PC-9 (cell line): Measurements from ENCODE around the gene CACNG7.

Source experiments
- EZH2 ChIP-seq: fragments of 200-600 bp; sonication (generic); IDR thresholded peaks from 2 replicates; pipeline ENCODE4 v1.8.0; 2017; ENCODE audit warnings: antibody characterized with exemption, low read depth
- TF ChIP-seq, protein P1 (sequence below): fragments of 200-600 bp; sonication (generic); conservative IDR thresholded peaks from 2 replicates; pipeline ENCODE4 v1.6.1; 2017; ENCODE audit warnings: mixed run types, antibody characterized with exemption, mild to moderate bottlenecking, moderate library complexity

DNA sequence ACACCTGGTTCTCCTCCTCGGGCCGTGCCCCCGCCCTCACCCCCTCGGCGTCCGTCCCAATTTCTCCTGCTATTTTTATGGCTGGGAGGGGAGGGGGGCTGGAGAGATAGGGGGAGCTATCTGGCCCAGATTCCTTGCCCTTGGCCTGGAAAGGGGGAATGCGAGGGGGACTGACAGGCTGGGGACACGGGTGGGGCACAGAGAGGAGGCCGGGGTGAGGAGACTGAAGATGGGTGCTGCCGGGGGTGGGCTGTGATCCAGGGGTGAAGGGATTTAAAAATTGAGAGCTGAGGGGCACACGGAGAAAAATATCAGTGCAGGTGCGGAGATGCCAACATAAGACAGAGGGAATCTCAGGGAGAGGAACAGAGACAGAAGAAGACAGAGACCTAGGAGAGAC is 24.8 kb upstream of the CACNG7 start:
- TF ChIP-seq, protein P1, sequence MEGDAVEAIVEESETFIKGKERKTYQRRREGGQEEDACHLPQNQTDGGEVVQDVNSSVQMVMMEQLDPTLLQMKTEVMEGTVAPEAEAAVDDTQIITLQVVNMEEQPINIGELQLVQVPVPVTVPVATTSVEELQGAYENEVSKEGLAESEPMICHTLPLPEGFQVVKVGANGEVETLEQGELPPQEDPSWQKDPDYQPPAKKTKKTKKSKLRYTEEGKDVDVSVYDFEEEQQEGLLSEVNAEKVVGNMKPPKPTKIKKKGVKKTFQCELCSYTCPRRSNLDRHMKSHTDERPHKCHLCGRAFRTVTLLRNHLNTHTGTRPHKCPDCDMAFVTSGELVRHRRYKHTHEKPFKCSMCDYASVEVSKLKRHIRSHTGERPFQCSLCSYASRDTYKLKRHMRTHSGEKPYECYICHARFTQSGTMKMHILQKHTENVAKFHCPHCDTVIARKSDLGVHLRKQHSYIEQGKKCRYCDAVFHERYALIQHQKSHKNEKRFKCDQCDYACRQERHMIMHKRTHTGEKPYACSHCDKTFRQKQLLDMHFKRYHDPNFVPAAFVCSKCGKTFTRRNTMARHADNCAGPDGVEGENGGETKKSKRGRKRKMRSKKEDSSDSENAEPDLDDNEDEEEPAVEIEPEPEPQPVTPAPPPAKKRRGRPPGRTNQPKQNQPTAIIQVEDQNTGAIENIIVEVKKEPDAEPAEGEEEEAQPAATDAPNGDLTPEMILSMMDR, result no peak
- TF ChIP-seq EZH2, result no peak
